GM21825 (cell line): ENCODE results near the gene MTG1.

ENCODE experiments used
- ATAC-seq: cut with Tn5 transposase; IDR thresholded peaks from one replicate; pipeline ENCODE4 v1.9.1; 2021; ENCODE audit warnings: mild to moderate bottlenecking, moderate library complexity; ENCODE audit not compliant: unreplicated experiment

MTG1 gene, protein sequence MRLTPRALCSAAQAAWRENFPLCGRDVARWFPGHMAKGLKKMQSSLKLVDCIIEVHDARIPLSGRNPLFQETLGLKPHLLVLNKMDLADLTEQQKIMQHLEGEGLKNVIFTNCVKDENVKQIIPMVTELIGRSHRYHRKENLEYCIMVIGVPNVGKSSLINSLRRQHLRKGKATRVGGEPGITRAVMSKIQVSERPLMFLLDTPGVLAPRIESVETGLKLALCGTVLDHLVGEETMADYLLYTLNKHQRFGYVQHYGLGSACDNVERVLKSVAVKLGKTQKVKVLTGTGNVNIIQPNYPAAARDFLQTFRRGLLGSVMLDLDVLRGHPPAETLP

DNA sequence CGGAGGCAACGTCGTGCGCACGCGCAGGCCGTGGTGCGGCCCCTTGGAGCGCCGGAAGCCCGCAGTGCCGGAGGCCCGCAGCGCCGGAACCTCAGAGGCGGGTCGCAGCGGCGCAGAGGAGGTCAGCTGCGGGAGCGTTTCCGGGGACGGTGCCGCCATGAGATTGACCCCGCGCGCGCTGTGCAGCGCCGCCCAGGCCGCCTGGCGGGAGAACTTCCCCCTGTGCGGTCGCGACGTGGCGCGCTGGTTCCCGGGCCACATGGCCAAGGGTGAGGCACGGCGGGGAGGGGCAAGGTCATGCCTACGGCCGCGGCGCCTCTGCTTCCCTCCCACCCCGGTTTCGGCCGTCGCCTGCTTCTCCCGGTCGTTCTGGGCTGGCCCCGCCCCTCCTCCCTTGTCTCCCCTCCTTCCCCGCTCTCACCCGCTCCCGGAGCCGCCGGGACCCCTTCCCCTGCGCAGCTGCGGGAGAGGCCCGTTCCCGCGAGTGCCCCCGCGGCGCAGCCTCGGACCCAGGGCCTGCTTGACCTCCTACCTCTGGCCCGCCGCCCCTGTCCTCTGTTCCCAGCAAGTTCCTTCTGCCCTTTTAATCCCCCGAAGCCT lies at the start of gene MTG1:
MTG1 (plus strand) TSS at position 94 of the 600 bp plus-strand sequence; CDS start at position 158, 64 bp downstream.
- ATAC-seq: peak; percentile 64

DNA sequence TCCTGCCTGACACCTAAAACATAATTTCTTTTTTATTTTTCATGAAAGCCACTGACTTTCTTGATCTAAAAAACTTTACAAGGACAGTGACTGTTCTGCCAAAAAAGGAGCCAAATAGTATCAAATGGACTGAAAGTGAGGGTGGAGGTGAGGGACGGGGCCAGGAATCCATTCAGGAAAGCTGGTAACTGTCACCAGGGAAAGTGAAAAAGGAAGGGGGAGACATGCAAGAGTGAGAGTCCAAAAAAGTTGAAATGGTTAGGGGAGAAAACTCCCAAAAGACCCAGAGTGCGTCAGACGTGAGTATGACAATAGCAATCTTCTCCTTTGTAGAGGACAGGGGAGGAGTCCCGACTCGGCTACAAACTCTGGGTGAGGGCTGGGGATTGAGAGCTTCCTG lies 49.7 kb upstream of the MTG1 start:
- no peak for ATAC-seq

DNA sequence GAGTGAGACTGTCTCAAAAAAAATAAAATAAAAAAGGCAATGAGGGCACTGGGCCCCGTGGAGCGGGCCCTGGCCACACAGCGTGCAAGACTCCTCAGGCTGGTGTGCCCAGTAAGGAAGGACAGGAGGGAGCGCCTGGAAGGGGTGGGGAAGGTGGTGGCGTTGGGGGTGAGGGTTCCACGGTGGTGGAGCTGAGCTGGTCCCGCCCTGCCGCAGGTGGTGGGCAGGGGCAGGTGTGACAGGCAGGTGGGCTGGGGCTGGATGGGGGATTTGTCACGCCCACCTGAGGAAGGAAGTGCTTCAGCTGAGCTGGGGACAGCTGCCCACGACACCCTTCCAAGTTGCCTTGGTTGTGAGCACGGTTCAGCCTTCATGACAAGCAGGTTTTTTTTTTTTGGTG lies 47.5 kb upstream of the MTG1 start:
- no peak for ATAC-seq

DNA sequence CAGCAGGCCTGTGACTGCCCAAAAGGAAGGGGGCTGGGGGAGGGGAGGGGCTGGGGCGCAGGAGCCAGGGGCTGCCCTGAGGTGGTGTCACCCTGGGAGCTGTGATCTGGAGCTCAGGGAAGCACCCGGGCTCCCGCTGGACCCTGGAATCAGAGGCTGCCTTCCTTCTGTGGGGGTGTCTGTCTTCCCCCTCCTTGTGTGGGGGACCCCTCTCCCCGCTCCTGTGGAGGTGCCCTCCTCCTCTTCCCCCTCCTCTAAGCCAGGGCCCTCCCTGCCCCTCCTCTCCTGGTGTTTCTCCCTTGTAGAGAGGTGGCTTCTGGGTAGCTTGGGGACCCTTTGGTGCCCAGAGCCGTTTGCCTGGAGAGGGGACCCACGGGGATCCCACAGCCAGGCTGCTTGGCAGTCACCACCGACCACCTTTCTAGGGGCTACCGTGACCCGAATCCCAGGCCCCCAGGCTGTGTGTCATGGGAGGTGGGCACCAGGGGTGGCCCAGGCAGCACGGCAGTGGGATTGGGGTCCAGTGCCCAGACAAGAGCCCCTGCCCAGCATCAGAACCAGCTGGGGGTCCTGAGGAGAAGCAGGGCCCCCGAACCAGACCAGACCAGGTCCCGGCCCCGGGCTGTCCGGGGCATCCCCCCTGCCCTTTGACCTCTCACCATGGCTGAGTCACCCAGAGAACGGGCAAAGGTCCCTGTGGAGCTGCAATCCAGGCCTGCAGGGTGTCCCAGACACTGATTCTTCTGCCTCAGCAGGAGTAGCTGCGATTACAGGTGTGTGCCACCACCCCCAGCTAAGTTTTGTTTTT lies 46.0 kb upstream of the MTG1 start:
- ATAC-seq: no peak

DNA sequence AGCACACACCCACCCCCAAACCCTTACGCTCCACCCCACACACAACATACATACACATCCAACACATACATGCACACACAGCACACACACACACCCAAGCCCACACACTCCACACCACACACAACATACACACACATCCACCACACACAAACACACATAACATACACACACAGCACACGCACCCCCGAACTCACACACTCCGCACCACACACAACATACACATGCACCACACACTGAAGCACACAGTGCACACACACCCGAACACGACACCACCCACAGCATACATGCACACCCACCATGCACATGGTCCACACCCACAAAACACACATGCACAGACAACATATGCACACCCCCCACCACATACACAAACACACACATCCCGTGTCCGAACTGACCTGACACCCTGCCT lies 44.8 kb upstream of the MTG1 start:
- no peak for ATAC-seq

DNA sequence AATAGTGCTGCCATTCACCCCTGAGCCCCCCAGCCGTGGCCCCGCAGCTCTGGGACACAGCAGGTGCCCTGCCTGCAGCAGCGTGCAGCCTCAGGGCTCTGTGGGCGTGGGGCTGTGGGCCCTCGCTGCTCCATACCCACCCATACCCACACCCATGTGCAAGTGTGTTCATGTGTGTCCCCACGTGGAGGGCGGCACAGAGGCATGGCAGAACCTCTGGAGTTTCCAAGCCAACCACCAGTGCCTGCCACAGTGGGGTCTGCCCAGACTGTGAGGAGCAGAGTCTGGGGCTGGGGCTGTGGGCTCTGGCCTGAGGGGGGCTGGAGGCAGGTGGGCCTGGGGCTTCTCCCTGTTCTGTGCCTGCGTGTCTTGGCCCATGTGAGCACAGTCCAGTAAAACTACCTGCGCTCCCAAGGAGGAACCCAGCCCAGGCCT lies 44.4 kb upstream of the MTG1 start:
- ATAC-seq: no peak

DNA sequence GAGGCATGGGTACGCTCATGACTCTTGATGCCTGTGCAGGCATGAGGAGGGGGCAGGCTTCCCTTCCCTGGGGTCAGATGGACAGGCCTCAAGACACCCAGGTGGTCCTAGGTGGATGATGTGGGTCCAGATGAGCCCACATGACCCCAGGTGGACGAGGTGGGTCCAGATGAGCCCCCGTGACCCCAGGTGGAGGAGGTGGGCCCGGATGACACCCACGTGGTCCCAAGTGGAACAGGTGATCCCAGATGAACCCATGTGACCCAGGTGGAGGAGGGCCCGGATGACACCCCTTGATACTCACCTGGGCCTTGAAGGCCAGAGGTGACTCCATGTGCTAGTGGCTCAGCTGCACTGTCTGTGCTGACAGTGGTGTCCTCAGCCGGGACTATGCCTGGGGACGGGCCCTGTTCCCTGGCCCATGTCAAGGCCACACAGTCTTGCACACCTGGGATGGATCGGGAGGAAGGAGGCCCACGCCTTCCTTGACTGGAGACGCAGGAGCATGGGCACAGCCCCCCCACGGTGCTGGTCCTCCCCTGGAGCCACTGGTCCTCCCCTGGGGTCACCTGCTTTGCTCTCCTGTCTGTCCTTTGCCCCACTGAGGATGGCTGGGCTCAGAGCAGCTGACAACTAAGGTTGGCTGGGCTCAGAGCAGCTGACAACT lies 43.5 kb upstream of the MTG1 start:
- ATAC-seq: no peak

DNA sequence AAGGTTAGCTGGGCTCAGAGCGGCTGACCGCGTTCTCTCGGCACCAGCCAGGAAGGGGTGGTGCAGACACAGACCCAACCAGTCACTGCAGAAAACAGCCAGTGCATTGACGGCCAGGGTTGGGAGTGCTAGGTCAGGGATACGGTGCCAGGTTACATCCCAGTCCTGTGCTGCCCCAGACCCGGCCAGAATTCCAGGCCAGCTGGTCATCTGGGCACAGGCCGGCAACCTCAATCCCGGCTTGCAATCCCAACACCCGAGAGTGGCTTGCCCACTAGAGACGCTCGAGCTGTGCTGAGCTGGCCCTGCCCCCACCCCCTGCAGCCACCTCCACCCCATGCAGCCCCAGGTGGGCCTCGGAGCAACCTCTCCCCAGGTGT lies 43.0 kb upstream of the MTG1 start:
- no peak for ATAC-seq

GRCh38 chr10:133351408-133352318 lies 42.3 kb upstream of the MTG1 start:
- ATAC-seq: no peak

GRCh38 chr10:133353202-133353959 lies 40.6 kb upstream of the MTG1 start:
- no peak for ATAC-seq

DNA sequence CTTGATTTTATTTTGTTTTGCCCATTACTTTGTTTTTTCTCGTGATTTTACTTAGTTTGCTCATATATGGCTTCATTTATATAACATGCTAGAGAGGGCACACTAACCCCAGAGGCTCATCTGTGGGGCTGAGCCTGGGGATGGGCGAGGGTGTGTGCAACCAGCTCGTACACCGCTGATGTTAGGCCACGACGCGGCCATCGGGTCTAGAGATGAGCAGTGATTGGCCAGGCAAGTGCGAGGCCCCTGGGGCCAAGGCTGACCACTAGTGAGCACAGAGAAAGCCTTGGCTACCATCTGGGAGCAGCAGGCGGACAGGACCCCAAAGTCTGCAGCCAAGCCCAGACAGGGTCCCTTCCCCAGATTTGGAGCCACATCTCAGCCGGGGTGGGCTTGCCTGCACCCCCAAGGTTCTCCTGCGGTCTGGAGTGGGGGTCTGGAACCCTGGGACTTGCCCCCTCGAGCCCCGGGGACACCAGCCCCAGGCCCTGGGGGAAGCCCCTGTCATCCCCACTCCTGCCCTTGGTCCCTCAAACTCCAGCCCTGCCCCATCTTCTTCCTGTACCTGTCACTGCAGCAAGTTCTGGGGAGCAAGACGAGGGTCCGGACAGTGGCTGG lies 39.9 kb upstream of the MTG1 start:
- ATAC-seq: no peak

GRCh38 chr10:133354672-133355240 lies 39.2 kb upstream of the MTG1 start:
- no peak for ATAC-seq

GRCh38 chr10:133355266-133355665 lies 38.7 kb upstream of the MTG1 start:
- no peak for ATAC-seq

- ATAC-seq: no peak
Observed at GRCh38 chr10:133355991-133356390, 38.0 kb upstream of the MTG1 start.

GRCh38 chr10:133356549-133357284 lies 37.2 kb upstream of the MTG1 start:
- ATAC-seq: no peak

- peak; percentile 68 for ATAC-seq
Observed at GRCh38 chr10:133357285-133358161, 36.4 kb upstream of the MTG1 start, which contains the start of gene FUOM. Gene FUOM, minus strand, starts transcription at chr10:133358019. Its CDS starts 12 bp downstream, at chr10:133358007.
